Breast epithelium (tissue), 4 donors: ENCODE results near the gene KATNAL1. TPM values are rescaled to one million over a fixed set of nuclear protein-coding genes. Genes with fewer than 3 reads are reported as not detected.
A peak's percentile ranks its signal among the peaks of the same experiment; 100 is the strongest.

Experiments
- DNase-seq, 2 donors: peaks; one replicate each; pipeline ENCODE4 v3.0.0-alpha.2; 2019; ENCODE audit warnings: low spot score in 2 of 2
- H3K27ac ChIP-seq, 2 donors: fragments of 200-600 bp; sonication (generic) in 1 of 2; one replicate each; pipeline ENCODE4 v1.5.1; 2016 to 2019; ENCODE audit warnings: mild to moderate bottlenecking in 1 of 2
- H3K27me3 ChIP-seq, 2 donors: fragments of 200-600 bp; sonication (generic) in 1 of 2; one replicate each; pipeline versions ENCODE4 v1.5.1 to v1.6.0; 2017 to 2019; ENCODE audit warnings: control low read depth in 1 of 2, mild to moderate bottlenecking in 1 of 2
- H3K36me3 ChIP-seq: fragments of 200-600 bp; one replicate; pipeline ENCODE4 v1.5.1; 2019
- H3K4me1 ChIP-seq, 2 donors: fragments of 200-600 bp; sonication (generic); one replicate each; pipeline ENCODE4 v1.5.1; 2016 to 2019; ENCODE audit warnings: control low read depth in 1 of 2
- H3K4me3 ChIP-seq, 3 donors: fragments of 200-600 bp; sonication (generic); 1 replicate in 2 of 3; 2 replicates in 1 of 3; pipeline ENCODE4 v1.5.1; 2016 to 2019; ENCODE audit warnings: mild to moderate bottlenecking in 3 of 3, moderate library complexity in 2 of 3
- H3K9me3 ChIP-seq, 2 donors: fragments of 200-600 bp; sonication (generic) in 1 of 2; one replicate each; pipeline ENCODE4 v1.5.1; 2016 to 2019; ENCODE audit warnings: control low read depth in 1 of 2
- CTCF ChIP-seq, 3 donors: fragments of 450-650 bp; IDR thresholded peaks; one replicate each; pipeline ENCODE4 v1.5.1; 2016 to 2017; ENCODE audit warnings: antibody characterized with exemption in 3 of 3, mild to moderate bottlenecking in 3 of 3, moderate library complexity in 3 of 3
- POLR2A ChIP-seq: fragments of 450-650 bp; IDR thresholded peaks from one replicate; pipeline ENCODE4 v1.6.1; 2016; ENCODE audit warnings: antibody characterized with exemption, mild to moderate bottlenecking, moderate library complexity
- POLR2AphosphoS5 ChIP-seq, 3 donors: sonication (generic); formaldehyde crosslinking; IDR thresholded peaks; one replicate each; pipeline ENCODE4 v1.6.1; 2017; ENCODE audit warnings: antibody characterized with exemption in 3 of 3
- intact Hi-C: fragments of 100-400 bp; cut with DNase I; formaldehyde crosslinking; loops from one replicate; pipeline ENCODE4 v1.15.1; 2023; ENCODE audit warnings: low total_unique reads
- total RNA-seq, 3 donors: library from RNA; depleted of rRNA; stranded (reverse); fragments of >200 nt; gene quantifications; one replicate each; pipeline ENCODE4 v1.1.0, GENCODE V29; 2016

The KATNAL1 gene
- total RNA-seq, 3 donors from 2014 or later: 14.6 to 23.8 (median 17.0) TPM

- no peaks in the 10 kb centered on the region for H3K9me3 ChIP-seq
- no peak for DNase-seq
- H3K27ac ChIP-seq: no peak overlapping the region
- H3K36me3 ChIP-seq: no peaks in the 10 kb centered on the region
- H3K27me3 ChIP-seq: no peaks in the 10 kb centered on the region
- TF ChIP-seq CTCF (IDR thresholded peaks at IDR 0.05) (no peak), POLR2AphosphoS5 (IDR thresholded peaks at IDR 0.05) (no peak), POLR2A (no peak)
- intact Hi-C loops: no loop called here
- peaks cover 0 to 4% of the 10 kb centered on the region in 2 donors for H3K4me1 ChIP-seq
- no peak overlapping the region for H3K4me3 ChIP-seq
Measured at GRCh38 chr13:30314562-30314961, 7.2 kb upstream of the KATNAL1 start.

DNA sequence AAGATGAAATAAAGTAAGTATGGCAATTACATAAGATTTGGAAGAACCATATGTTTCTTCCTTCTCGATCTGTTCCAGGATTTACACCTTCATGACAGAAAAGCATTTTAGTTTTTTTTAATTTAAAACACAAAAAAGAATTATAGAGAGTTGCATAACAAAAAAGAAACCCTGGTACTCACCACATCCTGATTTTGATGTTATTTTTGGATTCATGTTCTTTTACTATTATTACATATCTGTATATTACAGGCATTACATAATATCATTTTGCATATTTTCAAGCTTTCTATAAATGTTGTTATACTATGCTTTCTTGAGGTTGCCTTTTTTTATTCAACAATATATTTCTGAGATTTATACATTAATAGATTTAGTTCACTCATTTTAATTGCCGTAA is 6.7 kb upstream of the KATNAL1 start:
- H3K27ac ChIP-seq: no peak overlapping the region
- no peaks in the 10 kb centered on the region for H3K27me3 ChIP-seq
- intact Hi-C loops: no loop called here
- no peak for TF ChIP-seq POLR2AphosphoS5 (IDR thresholded peaks at IDR 0.05)
- TF ChIP-seq CTCF (IDR thresholded peaks at IDR 0.05): no peak
- no peak for TF ChIP-seq POLR2A
- no peaks in the 10 kb centered on the region for H3K36me3 ChIP-seq
- H3K4me1 ChIP-seq: peaks cover 0 to 4% of the 10 kb centered on the region in 2 donors
- no peak for DNase-seq
- H3K9me3 ChIP-seq: no peaks in the 10 kb centered on the region
- H3K4me3 ChIP-seq: no peak overlapping the region

DNA sequence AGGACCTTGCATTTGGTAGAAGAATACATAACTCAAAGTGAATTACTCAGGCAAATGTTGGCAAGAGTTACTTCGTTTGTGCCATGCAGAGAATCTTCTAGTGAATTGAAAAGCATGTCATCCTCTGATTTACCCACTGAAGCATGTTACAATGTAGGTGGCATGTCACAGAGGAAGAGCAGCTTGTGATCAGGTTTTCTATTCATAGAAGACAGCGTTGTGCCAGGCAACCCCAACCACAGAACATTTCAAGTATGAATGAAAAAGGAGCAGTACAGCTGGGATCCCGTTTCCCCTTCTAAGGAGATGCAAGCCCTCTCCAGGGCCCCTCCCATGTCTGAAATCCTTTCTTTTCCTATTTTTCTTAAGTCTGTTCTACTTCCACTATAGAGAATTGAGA is 6.0 kb upstream of the KATNAL1 start:
- H3K27ac ChIP-seq: peak overlapping the region in 1 of 2 donors; percentile 13
- no peak overlapping the region for H3K4me3 ChIP-seq
- no peak for DNase-seq
- no peaks in the 10 kb centered on the region for H3K9me3 ChIP-seq
- intact Hi-C loops: no loop called here
- no peaks in the 10 kb centered on the region for H3K36me3 ChIP-seq
- peaks cover 0 to 3% of the 10 kb centered on the region in 2 donors for H3K4me1 ChIP-seq
- H3K27me3 ChIP-seq: no peaks in the 10 kb centered on the region
- TF ChIP-seq CTCF (IDR thresholded peaks at IDR 0.05) (no peak), POLR2AphosphoS5 (IDR thresholded peaks at IDR 0.05) (no peak), POLR2A (no peak)

DNA sequence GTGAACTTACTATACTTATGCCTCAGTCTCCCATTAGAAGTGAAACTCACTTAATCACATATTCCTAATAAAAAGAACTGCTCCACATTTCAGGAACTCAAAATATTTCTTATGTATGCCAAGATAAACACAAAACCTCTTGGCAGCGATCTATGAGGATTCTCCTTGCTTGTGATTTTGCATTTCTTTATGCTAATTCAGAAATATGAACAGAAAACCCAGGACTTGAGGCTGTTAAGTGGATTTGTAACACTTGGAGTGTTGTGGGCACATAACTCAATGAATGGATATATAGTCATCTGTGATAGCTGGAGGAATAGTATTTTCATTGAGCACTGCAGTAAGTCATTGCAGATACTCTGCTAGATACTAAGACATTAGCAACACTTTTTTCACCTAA is 5.6 kb upstream of the KATNAL1 start:
- no peaks in the 10 kb centered on the region for H3K9me3 ChIP-seq
- DNase-seq: no peak
- H3K4me3 ChIP-seq: no peak overlapping the region
- H3K4me1 ChIP-seq: no peaks in the 10 kb centered on the region
- peak overlapping the region in 1 of 2 donors; percentile 13 for H3K27ac ChIP-seq
- H3K36me3 ChIP-seq: no peaks in the 10 kb centered on the region
- TF ChIP-seq POLR2A (no peak), POLR2AphosphoS5 (IDR thresholded peaks at IDR 0.05) (no peak), CTCF (IDR thresholded peaks at IDR 0.05) (no peak)
- intact Hi-C loops: no loop called here
- no peaks in the 10 kb centered on the region for H3K27me3 ChIP-seq

GRCh38 chr13:30308548-30308947 is 1.2 kb upstream of the KATNAL1 start:
- Histone ChIP-seq H3K9me3 (no peaks in the 10 kb centered on the region), H3K4me3 (no peak overlapping the region), H3K27me3 (no peaks in the 10 kb centered on the region), H3K27ac (no peak overlapping the region), H3K4me1 (no peaks in the 10 kb centered on the region), H3K36me3 (no peaks in the 10 kb centered on the region)
- TF ChIP-seq POLR2A (no peak), POLR2AphosphoS5 (IDR thresholded peaks at IDR 0.05) (no peak), CTCF (IDR thresholded peaks at IDR 0.05) (no peak)
- DNase-seq: no peak
- intact Hi-C loops: no loop called here
